ENCODE data around the gene PRDM9.

DNA sequence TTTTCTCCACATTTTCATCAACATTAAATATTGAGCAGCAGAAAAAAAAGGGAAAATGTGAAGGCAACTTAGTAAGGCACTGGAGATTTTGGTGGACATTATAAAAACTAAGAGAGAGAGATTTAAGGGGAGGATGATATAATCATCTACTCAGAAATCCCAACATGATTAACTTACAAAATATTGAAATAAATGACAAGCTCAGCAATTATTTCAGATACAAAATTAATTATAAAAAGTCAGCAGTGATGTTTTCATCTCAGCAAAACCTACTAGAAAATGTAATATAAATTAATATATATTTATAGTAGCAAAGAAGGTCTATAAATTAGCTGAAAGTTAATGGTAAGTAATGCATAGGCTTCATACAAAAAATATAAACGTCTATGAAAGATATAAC is 30.8 kb upstream of the PRDM9 start:
- TF ChIP-seq, protein P1, sequence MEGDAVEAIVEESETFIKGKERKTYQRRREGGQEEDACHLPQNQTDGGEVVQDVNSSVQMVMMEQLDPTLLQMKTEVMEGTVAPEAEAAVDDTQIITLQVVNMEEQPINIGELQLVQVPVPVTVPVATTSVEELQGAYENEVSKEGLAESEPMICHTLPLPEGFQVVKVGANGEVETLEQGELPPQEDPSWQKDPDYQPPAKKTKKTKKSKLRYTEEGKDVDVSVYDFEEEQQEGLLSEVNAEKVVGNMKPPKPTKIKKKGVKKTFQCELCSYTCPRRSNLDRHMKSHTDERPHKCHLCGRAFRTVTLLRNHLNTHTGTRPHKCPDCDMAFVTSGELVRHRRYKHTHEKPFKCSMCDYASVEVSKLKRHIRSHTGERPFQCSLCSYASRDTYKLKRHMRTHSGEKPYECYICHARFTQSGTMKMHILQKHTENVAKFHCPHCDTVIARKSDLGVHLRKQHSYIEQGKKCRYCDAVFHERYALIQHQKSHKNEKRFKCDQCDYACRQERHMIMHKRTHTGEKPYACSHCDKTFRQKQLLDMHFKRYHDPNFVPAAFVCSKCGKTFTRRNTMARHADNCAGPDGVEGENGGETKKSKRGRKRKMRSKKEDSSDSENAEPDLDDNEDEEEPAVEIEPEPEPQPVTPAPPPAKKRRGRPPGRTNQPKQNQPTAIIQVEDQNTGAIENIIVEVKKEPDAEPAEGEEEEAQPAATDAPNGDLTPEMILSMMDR (IDR thresholded peaks at IDR 0.05) = no peak
- TF ChIP-seq SIN3A (IDR thresholded peaks at IDR 0.05; ENCODE audit: borderline replicate concordance, insufficient read depth, low read depth, low read length) (no peak), POLR2AphosphoS5 (IDR thresholded peaks at IDR 0.05; ENCODE audit: low read depth, low read length) (no peak)
